Fibroblast of lung (primary cell): ENCODE results near the gene UBE2K.

ENCODE experiments used
- EZH2 ChIP-seq: IDR thresholded peaks from 2 replicates; pipeline ENCODE4 v1.5.1; 2012; ENCODE audit warnings: low read length, control low read depth, mild to moderate bottlenecking; ENCODE audit errors: missing control alignments
- TF ChIP-seq, protein P1 (sequence below), 2 donors: IDR thresholded peaks in 1 of 2; conservative IDR thresholded peaks in 1 of 2; 1 replicate in 1 of 2; 2 replicates in 1 of 2; pipeline ENCODE4 v1.5.1; 2011 to 2012; ENCODE audit warnings: low read length in 2 of 2, control low read depth in 1 of 2, inconsistent platforms in 1 of 2, low read depth in 1 of 2, mild to moderate bottlenecking in 1 of 2

DNA sequence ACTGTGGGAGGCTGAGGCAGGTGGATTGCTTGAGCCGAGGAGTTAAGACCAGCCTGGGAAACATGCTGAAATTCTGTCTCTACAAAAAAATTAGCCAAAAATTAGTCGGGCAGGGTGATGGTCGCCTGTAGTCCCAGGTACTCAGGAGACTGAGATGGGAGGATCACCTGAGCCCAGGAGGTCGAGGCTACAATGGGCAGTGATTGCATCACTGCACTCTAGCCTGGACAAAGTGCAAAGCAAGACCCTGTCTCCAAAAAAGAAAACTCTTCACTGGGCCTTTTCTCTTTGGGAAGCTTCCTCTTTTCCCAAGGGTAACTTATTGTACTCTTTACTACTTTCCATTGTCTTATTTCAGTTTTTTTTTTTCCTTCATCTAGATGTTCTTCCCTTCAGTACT, 88.9 kb downstream of the UBE2K start:
- TF ChIP-seq, protein P1, sequence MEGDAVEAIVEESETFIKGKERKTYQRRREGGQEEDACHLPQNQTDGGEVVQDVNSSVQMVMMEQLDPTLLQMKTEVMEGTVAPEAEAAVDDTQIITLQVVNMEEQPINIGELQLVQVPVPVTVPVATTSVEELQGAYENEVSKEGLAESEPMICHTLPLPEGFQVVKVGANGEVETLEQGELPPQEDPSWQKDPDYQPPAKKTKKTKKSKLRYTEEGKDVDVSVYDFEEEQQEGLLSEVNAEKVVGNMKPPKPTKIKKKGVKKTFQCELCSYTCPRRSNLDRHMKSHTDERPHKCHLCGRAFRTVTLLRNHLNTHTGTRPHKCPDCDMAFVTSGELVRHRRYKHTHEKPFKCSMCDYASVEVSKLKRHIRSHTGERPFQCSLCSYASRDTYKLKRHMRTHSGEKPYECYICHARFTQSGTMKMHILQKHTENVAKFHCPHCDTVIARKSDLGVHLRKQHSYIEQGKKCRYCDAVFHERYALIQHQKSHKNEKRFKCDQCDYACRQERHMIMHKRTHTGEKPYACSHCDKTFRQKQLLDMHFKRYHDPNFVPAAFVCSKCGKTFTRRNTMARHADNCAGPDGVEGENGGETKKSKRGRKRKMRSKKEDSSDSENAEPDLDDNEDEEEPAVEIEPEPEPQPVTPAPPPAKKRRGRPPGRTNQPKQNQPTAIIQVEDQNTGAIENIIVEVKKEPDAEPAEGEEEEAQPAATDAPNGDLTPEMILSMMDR (conservative IDR thresholded peaks at IDR 0.05 in 1 of 2, IDR thresholded peaks at IDR 0.05 in 1 of 2; ENCODE audit: low read depth in 1 of 2, low read length in 2 of 2): no peak
- no peak for TF ChIP-seq EZH2
